Right lobe of liver (tissue), 4 donors: Measurements from ENCODE around the gene F12.

ENCODE experiments used
- POLR2A ChIP-seq: fragments of 450-650 bp; IDR thresholded peaks from one replicate; pipeline ENCODE4 v1.6.1; 2017; ENCODE audit warnings: antibody characterized with exemption, mild to moderate bottlenecking
- TF ChIP-seq, protein P1 (sequence below), 4 donors: fragments of 200-600 bp in 3 of 4; fragments of 450-650 bp in 1 of 4; IDR thresholded peaks; one replicate each; pipeline versions ENCODE4 v1.5.1 to v1.8.0; 2016 to 2022; ENCODE audit warnings: antibody characterized with exemption in 4 of 4, mild to moderate bottlenecking in 2 of 4
- donor health status: DM: no; HTN: no; CAD: no.
- donor health status: DM: no; HTN: no; CAD: no.
- donor health status: DM: no; HTN: yes; CAD: no.

DNA sequence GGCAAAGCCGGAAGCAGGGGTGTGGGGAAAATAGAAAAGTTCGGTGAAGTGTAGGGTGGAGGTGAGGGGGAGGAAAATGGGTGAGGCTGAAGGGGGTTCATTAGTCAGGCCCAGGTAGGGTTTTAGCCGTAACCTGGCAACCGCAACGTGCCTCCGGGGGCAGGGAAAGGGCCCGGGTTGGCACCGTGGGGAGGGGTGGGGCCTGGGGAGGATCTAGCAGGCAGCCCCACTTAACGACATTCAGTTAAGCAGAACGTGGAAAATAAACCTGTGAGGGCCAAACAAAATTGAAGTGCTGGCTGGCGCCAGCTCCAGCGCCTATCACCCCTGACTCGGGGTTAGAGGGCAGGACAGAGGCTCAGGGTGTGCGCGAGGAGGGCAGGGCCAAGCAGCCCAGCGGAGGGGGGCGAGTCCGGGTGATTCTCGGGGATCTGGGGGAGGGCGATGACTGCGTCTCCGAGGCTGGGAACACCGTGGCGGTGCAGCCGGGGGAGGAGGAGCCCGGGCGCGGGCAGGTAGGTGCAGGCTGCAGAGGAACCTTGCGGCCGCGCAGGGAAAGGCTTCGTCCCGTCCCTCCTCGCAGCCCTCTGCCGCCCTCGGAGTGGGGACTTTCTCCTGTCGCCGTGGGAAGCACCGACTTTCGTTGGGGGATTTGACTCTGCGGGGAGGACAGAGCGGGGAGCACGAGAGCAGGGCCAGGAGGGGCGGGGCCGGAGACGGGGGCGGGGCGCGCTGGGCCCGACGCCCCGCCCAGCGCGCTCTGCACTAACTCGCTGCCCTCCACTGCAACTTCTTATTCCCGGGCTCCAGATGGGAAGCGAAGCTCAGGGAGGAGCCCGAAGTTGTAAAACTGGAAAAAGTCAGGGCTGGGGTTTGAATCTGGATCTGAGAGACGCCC, 46.5 kb downstream of the F12 start:
- TF ChIP-seq, protein P1, sequence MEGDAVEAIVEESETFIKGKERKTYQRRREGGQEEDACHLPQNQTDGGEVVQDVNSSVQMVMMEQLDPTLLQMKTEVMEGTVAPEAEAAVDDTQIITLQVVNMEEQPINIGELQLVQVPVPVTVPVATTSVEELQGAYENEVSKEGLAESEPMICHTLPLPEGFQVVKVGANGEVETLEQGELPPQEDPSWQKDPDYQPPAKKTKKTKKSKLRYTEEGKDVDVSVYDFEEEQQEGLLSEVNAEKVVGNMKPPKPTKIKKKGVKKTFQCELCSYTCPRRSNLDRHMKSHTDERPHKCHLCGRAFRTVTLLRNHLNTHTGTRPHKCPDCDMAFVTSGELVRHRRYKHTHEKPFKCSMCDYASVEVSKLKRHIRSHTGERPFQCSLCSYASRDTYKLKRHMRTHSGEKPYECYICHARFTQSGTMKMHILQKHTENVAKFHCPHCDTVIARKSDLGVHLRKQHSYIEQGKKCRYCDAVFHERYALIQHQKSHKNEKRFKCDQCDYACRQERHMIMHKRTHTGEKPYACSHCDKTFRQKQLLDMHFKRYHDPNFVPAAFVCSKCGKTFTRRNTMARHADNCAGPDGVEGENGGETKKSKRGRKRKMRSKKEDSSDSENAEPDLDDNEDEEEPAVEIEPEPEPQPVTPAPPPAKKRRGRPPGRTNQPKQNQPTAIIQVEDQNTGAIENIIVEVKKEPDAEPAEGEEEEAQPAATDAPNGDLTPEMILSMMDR (IDR thresholded peaks at IDR 0.05): no peak
- TF ChIP-seq POLR2A: no peak
